ENCODE data around the gene BCAS3.

DNA sequence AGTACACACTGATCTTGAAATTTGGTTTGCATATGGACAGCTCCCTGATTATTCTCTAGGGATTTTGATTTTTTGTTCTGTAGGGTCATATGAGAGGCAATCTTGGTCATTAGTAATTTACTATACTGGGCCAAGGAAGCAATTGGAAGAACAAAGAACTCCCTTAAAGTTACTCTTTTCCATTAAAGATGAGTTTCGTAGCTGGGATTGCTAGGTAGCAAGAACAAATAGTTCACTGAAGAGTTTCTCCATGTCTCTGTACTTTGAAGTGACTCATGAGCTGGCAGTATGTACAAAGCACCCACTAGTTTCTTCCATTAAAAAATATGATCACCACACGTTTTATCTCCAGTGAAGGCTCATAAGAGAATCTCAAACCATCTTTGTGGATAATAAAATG, 6.2 kb upstream of the BCAS3 start:
- TF ChIP-seq POLR2A (IDR thresholded peaks at IDR 0.05), result no peak
- TF ChIP-seq POLR2AphosphoS5 (IDR thresholded peaks at IDR 0.05), result no peak
- TF ChIP-seq, protein P1, sequence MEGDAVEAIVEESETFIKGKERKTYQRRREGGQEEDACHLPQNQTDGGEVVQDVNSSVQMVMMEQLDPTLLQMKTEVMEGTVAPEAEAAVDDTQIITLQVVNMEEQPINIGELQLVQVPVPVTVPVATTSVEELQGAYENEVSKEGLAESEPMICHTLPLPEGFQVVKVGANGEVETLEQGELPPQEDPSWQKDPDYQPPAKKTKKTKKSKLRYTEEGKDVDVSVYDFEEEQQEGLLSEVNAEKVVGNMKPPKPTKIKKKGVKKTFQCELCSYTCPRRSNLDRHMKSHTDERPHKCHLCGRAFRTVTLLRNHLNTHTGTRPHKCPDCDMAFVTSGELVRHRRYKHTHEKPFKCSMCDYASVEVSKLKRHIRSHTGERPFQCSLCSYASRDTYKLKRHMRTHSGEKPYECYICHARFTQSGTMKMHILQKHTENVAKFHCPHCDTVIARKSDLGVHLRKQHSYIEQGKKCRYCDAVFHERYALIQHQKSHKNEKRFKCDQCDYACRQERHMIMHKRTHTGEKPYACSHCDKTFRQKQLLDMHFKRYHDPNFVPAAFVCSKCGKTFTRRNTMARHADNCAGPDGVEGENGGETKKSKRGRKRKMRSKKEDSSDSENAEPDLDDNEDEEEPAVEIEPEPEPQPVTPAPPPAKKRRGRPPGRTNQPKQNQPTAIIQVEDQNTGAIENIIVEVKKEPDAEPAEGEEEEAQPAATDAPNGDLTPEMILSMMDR (IDR thresholded peaks at IDR 0.05), result no peak

All from transverse colon (tissue), 4 donors.